ENCODE results near the gene HDAC4. TPM values are rescaled to one million over a fixed set of nuclear protein-coding genes. Genes with fewer than 3 reads are reported as not detected.

Gene HDAC4
- total RNA-seq, 1 experiment from 2014 or later = 44.4 TPM

GRCh38 chr2:239127513-239127912 is 273.3 kb downstream of the HDAC4 start:
- TF ChIP-seq ATF3 (CRISPR knock-in tag; conservative IDR thresholded peaks at IDR 0.05) (no peak), GRHL2 (CRISPR knock-in tag; IDR thresholded peaks at IDR 0.05; ENCODE audit: insufficient replicate concordance, severe bottlenecking) (no peak), ZNF416 (CRISPR knock-in tag; IDR thresholded peaks at IDR 0.05) (no peak), ZNF281 (CRISPR knock-in tag; IDR thresholded peaks at IDR 0.05) (no peak), ZNF532 (CRISPR knock-in tag; IDR thresholded peaks at IDR 0.05; ENCODE audit: borderline replicate concordance) (no peak), CBFB (CRISPR knock-in tag; IDR thresholded peaks at IDR 0.05; ENCODE audit: low read depth) (no peak), CTCF (IDR thresholded peaks at IDR 0.05) (no peak), IRF2 (CRISPR knock-in tag; IDR thresholded peaks at IDR 0.05; ENCODE audit: borderline replicate concordance, low read depth) (no peak), CREM (CRISPR knock-in tag; IDR thresholded peaks at IDR 0.05) (no peak), ZBTB43 (CRISPR knock-in tag; IDR thresholded peaks at IDR 0.05) (no peak), FOXJ3 (CRISPR knock-in tag; IDR thresholded peaks at IDR 0.05; ENCODE audit: borderline replicate concordance) (no peak), ZNF138 (CRISPR knock-in tag; conservative IDR thresholded peaks at IDR 0.05) (no peak), ATF1 (CRISPR knock-in tag; IDR thresholded peaks at IDR 0.05) (no peak), RELA (CRISPR knock-in tag; IDR thresholded peaks at IDR 0.05; ENCODE audit: borderline replicate concordance) (no peak), ZNF425 (CRISPR knock-in tag; conservative IDR thresholded peaks at IDR 0.05) (no peak), PREB (CRISPR knock-in tag; IDR thresholded peaks at IDR 0.05; ENCODE audit: borderline replicate concordance) (no peak), IRF1 (CRISPR knock-in tag; IDR thresholded peaks at IDR 0.05) (no peak)
- Mint-ChIP-seq H3K27me3 (ENCODE audit: low read depth) (no peaks in the 10 kb centered on the region), H3K4me1 (no peaks in the 10 kb centered on the region), H3K9me3 (peaks cover 8% of the 10 kb centered on the region), H3K27ac (no peak overlapping the region), H3K4me3 (no peak overlapping the region), H3K36me3 (peaks cover 26% of the 10 kb centered on the region)
- DNase-seq (ENCODE audit: low spot score) (no peak), ATAC-seq (no peak)
- CTCF ChIA-PET = no interaction called here
- POLR2A ChIA-PET = no interaction called here

Measured in WTC11 (cell line).